ENCODE results near the gene FBXO39.

FBXO39 gene

DNA sequence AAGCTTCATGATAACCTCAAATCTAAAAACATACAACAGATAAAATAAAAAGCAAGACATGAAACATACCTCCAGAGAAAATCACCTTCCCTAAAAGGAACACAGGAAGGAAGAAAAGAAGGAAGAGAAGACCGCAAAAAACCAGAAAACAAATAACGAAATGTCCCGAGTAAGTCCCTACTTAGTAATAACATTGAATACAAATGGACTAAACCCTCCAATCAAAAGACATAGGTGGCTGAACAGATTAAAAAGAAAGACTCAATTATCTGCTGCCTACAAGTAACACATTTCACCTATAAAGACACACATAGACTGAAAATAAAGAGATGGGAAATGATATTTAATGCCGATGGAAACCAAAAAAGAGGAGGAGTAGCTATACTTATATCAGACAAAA, 6.2 kb downstream of the FBXO39 start:
- CTCF ChIA-PET = interaction anchor here (1.0 kb wide), 1 partner anchor 61 kb away, joined by 3 read pairs; no protein-coding TSS in a partner anchor
- no peak for DNase-seq (ENCODE audit: low read depth, low spot score)
- POLR2A ChIA-PET = no interaction called here
- TF ChIP-seq, protein P1, sequence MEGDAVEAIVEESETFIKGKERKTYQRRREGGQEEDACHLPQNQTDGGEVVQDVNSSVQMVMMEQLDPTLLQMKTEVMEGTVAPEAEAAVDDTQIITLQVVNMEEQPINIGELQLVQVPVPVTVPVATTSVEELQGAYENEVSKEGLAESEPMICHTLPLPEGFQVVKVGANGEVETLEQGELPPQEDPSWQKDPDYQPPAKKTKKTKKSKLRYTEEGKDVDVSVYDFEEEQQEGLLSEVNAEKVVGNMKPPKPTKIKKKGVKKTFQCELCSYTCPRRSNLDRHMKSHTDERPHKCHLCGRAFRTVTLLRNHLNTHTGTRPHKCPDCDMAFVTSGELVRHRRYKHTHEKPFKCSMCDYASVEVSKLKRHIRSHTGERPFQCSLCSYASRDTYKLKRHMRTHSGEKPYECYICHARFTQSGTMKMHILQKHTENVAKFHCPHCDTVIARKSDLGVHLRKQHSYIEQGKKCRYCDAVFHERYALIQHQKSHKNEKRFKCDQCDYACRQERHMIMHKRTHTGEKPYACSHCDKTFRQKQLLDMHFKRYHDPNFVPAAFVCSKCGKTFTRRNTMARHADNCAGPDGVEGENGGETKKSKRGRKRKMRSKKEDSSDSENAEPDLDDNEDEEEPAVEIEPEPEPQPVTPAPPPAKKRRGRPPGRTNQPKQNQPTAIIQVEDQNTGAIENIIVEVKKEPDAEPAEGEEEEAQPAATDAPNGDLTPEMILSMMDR (IDR thresholded peaks at IDR 0.05; ENCODE audit: insufficient read depth, low read length, missing control alignments) = no peak
- H3K4me3 ChIP-seq (ENCODE audit: low read depth, low read length) = no peak overlapping the region

DNA sequence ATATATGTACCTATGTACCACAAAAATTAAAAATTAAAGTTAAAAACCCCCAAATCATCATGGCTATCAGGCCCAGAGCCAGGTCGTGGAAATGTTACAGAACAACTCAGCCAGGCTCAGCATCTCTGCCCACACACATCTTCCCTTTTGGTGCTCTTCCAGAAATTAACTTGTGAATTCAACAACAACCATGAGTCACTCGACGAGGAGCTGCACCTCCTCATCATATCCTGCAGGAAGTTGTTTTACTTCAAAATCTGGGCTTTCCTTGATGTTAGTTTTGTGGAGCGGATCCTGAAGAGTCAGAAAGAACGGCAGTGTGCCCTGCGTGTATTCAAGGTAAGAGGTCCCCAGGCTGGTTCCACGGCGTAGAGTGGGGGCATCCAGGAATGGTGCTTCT, 10.6 kb downstream of the FBXO39 start:
- POLR2A ChIA-PET = no interaction called here
- DNase-seq (ENCODE audit: low read depth, low spot score) = no peak
- CTCF ChIA-PET = interaction anchor here (1.3 to 1.6 kb wide), 2 partner anchors 37 to 57 kb away, joined by 3 to 5 read pairs; no protein-coding TSS in a partner anchor
- H3K4me3 ChIP-seq (ENCODE audit: low read depth, low read length) = no peak overlapping the region
- TF ChIP-seq, protein P1 (IDR thresholded peaks at IDR 0.05; ENCODE audit: insufficient read depth, low read length, missing control alignments) = no peak

DNA sequence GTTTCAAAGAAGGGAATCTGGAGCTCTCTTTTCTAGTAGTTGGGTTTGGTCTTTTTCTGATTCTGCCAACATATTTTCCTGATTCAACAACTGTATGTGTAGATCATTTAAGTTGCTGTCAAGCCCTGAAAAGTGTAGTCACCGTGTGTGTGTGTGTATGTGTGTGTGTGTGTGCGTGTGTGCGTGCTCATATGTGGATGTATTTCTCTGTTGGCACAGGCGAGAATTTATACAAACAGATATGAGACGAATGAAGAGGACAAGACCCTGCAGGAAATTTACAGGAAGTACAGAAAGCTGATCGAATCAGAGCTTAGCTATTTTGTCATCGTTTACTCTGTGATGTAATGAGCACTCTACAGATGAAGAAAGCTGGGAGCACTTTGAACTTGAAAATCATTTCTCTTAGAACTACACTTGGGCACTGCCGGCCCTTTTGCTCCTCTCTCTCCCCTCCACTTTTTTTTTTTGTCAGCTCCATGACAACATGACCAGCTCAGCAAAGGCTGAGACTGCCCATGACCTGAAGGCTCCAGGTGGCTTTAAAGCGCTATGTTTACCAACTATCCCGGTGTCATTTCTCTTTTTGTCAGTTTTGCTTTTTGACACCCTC, 11.2 kb downstream of the FBXO39 start:
- CTCF ChIA-PET = interaction anchor here (1.2 to 1.6 kb wide), 3 partner anchors 36 to 124 kb away, joined by 3 to 5 read pairs (median 3); no protein-coding TSS in a partner anchor
- no peak overlapping the region for H3K4me3 ChIP-seq (ENCODE audit: low read depth, low read length)
- POLR2A ChIA-PET = no interaction called here
- no peak for DNase-seq (ENCODE audit: low read depth, low spot score)
- TF ChIP-seq, protein P1 (IDR thresholded peaks at IDR 0.05; ENCODE audit: insufficient read depth, low read length, missing control alignments) = no peak

DNA sequence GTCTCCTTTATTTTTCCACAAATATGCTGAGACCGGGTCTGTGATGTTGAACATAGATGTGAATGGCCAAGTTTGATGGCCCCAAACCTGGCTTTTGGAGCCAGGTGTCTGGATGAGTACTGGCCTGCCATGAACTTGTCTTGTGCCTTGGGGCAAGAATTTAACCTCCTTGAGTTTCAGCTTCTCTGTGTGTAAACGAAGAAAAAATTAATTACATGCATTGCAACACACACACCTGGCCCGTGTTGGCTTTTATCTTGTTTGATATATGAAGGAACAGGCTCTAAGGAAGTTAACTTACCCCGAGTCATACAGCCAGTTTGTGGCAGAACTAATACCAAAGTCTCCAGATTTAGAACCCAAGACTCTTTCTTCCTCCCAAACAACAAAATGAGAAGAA, 13.1 kb downstream of the FBXO39 start:
- no peak overlapping the region for H3K4me3 ChIP-seq (ENCODE audit: low read depth, low read length)
- DNase-seq (ENCODE audit: low read depth, low spot score) = no peak
- ChIA-PET POLR2A (no interaction called here), CTCF (interaction anchor here (1.9 kb wide), 1 partner anchor 54 kb away, joined by 7 read pairs; no protein-coding TSS in a partner anchor)
- TF ChIP-seq, protein P1 (IDR thresholded peaks at IDR 0.05; ENCODE audit: insufficient read depth, low read length, missing control alignments) = no peak

DNA sequence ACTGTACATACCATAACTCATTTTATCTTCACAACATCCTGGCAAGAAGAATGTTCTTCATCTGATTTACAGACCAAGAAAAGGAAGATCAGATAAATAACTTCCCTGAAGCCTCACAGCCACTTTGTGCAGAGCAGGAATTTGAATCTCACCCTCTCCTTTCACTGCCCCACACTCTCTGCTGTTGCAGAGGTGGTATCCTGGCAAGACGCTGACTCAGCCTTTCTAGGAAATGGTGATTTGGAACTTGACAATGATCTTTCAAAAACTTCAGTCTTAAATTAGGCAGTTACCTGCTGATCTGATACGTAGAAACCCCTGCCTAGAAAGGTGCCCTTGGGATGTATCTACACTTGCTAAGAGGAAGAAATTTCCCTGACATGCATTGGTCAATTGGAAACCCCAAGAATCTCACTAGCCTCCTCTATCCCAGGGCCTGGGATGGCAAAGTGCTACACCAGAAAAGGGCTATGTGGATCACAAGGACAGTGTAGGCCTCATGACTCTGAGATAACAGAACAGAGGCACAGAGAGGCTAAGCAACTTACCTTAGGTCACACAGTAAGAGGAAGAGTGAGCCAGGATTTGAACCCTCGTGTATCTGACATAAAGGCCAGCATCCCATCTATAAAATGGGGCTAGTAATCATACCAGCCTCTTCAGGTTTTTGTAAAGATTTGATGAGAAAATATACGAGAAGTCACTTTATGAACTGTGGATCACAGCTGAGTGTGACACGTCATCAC, 17.9 kb downstream of the FBXO39 start:
- H3K4me3 ChIP-seq (ENCODE audit: low read depth, low read length) = no peak overlapping the region
- TF ChIP-seq, protein P1 (IDR thresholded peaks at IDR 0.05; ENCODE audit: insufficient read depth, low read length, missing control alignments) = no peak
- no peak for DNase-seq (ENCODE audit: low read depth, low spot score)
- ChIA-PET POLR2A (no interaction called here), CTCF (no interaction called here)
